GM08714 (cell line): ENCODE measurements around the gene ITPK1.

Experiments
- H3K4me3 ChIP-seq: fragments of 200-500 bp; sonication (Bioruptor generic); 2 replicates; pipeline ENCODE4 v1.5.1; 2014; ENCODE audit warnings: mild to moderate bottlenecking, low read length, inconsistent platforms
- ZNF274 ChIP-seq: IDR thresholded peaks from 2 replicates; pipeline ENCODE4 v1.6.1; 2012; ENCODE audit warnings: mild to moderate bottlenecking, low read depth, low read length

The ITPK1 gene

DNA sequence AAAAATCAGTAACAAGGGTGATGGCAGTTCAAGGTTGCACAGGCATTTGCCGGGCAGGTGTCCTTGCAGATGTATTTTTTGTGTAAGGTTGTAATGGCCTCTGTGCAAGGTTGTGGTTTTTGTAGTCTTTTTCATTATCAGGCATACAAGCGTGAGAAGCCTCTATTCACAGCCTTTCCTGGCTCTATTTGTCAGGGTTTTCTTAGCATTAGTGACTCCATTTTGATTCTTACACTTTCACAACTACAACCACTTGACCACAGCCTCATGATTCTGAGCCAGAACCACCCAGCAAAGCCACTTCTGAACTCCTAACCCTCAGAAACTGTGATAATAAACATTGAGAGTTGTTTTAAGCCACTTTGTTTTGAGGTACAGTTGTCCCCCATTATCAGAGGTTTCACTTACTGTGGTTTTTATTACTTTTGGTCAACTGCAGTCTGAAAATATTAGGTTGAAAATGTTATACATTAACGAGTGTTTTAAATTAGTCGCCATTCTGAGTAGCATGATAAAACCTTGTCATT lies 220.3 kb downstream of the ITPK1 start:
- H3K4me3 ChIP-seq = no peak overlapping the region
- TF ChIP-seq ZNF274 = no peak

DNA sequence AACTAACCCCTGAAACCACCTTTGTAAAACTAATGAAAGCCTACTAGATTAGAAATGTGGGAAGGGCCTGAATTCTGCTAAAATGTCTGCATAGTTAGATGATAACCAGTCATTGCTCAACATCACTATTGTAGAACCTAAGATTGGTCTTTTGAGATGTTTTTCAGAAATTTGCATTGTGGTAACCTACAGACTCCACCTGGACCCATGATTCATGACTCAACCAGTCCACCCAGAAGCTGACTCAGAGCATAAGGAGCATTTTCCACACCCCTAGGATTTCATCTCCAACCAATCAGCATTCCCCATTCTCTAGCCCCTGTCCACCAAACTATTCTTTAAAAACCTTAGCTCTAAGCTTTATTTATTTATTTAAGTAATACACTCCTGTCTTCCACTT lies 223.1 kb downstream of the ITPK1 start:
- TF ChIP-seq ZNF274 = no peak
- no peak overlapping the region for H3K4me3 ChIP-seq

DNA sequence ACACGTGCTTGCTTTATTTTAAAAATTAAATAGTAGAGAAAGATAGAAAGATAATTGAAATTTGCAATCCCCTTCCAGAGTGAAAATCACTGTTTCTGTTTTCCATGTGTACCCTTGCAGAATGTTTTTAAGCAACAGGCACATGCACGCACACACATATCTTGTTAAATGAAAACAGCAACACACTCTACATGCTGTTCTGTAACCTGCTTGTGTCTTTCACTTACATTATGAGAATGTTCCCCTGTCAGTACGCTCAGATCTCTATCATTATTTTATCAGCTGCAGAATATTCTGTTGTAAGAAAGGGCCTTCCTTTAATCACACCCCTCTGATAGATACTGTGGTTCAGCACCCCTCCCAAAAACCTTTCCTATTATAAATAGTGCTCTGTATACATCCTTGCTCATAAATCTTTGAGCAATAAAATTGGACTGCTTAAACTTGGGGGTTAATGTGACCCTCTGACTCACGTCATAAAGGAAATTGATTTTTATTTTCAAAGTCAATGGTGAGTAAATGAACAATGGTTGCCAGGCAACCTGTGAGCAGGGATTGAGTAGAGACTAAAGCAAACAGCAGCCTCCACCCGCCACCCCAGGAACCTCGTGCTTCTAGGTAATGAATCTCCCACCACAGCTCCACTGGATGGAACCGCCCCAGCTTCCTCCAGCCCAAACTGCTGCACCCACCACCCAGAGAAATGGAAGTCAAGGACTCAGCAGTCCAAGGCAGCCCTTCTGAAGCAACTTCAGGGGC lies 224.7 kb downstream of the ITPK1 start:
- no peak overlapping the region for H3K4me3 ChIP-seq
- TF ChIP-seq ZNF274 = no peak

DNA sequence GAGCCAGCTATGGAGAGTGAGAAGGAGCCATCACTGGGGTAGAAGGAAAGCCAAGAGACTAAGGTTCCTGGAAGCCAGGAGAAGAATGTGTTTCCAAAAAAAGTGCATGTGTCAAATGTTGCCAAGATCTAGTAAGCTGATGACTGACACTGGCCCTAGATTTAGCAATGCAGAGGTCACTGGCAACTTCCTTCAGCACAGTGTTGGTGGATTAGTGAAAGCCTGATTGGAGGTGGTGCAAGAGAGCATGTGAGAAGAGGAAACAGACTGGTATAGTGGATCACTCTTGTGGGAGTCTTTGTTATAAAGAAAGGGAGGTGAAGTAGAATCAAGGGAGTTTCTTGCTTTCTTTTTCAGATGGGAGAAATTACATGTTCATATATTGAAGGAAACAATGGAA lies 226.8 kb downstream of the ITPK1 start:
- no peak overlapping the region for H3K4me3 ChIP-seq
- TF ChIP-seq ZNF274 = no peak

DNA sequence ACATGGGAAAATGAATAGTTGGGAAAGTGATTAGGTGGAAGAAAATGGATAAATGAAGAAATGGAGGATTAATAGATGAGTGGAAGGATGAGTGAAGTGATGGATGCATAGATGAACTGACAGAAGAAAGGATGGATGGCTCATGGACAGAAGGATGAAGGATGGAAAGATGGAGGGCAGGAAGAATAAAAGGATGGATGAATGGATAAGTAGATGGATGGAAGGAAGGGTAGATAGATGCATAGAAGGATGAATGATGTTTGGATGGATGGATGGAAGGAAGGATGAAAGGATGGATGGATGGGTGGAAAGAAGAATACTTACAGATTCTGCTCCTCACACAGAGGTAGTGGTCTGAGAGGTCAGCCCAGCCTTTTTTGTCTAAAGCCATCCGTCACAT lies 228.6 kb downstream of the ITPK1 start:
- H3K4me3 ChIP-seq = no peak overlapping the region
- TF ChIP-seq ZNF274 = no peak
